ENCODE measurements around the gene FYB1.
A peak's percentile ranks its signal among the peaks of the same experiment; 100 is the strongest.

FYB1 gene

GRCh38 chr5:39118638-39119037 is 100.7 kb downstream of the FYB1 start:
- DNase-seq (ENCODE audit: low spot score) = no peak

DNA sequence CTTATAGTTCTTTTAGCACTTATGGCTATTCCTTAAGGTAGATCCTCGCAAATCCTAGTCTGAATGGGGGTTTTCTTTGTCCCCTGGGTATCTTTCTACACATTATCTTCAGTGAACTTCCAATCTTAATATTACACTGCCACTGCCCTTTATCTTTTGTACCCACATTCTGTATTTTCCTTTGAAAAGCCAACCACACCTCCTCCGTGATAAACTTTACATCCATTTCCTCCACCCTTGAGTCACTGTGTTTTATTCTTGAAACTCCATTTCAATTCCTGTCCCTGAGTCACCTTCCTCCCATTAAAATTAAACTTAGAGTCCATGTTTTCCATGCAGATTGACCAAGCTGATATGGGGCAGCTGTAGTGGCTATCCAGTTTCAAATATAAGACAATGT is 102.0 kb downstream of the FYB1 start:
- no peak for DNase-seq (ENCODE audit: low spot score)

GRCh38 chr5:39116344-39117170 is 102.8 kb downstream of the FYB1 start:
- no peak for DNase-seq (ENCODE audit: low spot score)

GRCh38 chr5:39115644-39116343 is 103.6 kb downstream of the FYB1 start:
- DNase-seq (ENCODE audit: low spot score) = no peak

DNA sequence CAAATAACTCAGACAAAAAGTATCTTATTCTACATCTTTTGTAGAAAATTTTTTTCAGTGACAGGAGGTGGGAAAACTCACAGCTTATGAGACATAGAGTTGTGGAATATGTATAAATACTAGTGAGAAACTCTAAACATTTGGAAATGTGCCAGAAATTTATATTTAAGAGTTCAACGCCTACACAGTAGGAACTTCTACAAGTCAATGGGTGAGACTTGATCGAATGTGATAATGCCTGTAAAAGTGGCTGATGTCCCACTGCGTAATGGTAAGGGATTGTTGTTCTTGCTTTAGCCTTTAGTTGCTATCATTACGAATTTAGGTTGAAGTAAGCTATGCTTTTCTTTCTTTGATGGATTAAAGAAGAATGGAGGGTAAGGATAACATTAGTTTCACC is 105.2 kb downstream of the FYB1 start:
- no peak for DNase-seq (ENCODE audit: low spot score)

- DNase-seq (ENCODE audit: low spot score) = no peak
Measured at GRCh38 chr5:39113354-39113953, 105.9 kb downstream of the FYB1 start.

- no peak for DNase-seq (ENCODE audit: low spot score)
Measured at GRCh38 chr5:39109606-39110005, 109.8 kb downstream of the FYB1 start.

GRCh38 chr5:39108987-39109386 is 110.4 kb downstream of the FYB1 start:
- no peak for DNase-seq (ENCODE audit: low spot score)

DNA sequence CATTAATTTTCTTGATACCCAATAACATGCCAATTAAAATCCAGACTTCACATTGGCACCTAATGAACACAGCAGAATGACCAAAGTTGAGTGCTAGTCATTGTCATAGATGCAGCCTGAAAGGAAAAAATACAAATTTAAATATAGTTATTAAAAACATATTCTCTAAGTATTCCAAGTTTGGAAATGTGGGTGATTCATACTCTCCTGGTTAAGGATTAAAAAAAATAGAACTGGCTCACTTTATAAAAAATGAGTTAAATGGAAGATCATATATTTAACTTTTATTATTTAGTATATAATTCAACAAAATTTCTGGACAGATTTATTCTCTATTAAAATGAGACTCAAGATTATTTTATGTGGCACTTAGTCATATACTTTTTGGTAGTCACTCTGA is 112.0 kb downstream of the FYB1 start:
- DNase-seq (ENCODE audit: low spot score) = no peak

DNA sequence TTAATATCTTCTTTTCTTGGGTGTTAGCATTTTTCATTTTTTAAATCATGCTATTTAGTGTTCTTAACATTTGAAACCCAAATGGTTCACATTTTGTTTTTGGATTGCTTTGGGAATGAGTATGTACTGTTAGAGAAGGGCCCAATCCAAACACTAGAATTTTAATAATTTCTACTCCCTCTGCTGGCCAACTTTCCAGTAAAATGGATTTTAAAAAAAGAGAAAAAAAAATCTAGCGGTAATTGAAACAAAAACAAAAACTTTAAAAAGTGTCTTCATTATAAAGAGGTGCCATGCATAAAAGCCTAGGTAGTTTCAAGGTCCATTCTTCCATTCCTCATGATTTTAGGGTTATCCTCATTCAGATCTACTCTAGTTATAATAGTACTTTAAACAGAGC is 113.0 kb downstream of the FYB1 start:
- DNase-seq (ENCODE audit: low spot score) = peak; percentile 2

DNA sequence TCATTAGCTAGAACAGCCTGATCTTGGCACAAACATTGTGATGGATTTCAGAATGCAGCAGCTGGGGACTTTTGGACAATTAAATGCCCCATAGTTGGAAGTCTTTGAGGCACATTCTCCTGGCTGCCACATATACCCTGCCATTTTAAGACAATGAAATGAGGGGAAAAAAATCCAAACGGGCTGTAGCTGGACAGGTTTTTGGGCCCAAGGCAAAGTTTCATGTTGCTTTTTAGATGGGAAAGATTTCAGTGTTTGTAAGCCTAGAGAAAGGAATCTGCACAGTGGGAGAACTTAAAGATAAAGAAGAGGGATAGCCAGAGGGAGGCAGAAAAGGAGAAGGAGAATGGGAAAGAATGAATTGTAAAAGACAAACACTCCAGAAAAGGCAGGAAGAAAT is 115.1 kb downstream of the FYB1 start:
- no peak for DNase-seq (ENCODE audit: low spot score)

GRCh38 chr5:39102684-39103155 is 116.6 kb downstream of the FYB1 start:
- no peak for DNase-seq (ENCODE audit: low spot score)

DNA sequence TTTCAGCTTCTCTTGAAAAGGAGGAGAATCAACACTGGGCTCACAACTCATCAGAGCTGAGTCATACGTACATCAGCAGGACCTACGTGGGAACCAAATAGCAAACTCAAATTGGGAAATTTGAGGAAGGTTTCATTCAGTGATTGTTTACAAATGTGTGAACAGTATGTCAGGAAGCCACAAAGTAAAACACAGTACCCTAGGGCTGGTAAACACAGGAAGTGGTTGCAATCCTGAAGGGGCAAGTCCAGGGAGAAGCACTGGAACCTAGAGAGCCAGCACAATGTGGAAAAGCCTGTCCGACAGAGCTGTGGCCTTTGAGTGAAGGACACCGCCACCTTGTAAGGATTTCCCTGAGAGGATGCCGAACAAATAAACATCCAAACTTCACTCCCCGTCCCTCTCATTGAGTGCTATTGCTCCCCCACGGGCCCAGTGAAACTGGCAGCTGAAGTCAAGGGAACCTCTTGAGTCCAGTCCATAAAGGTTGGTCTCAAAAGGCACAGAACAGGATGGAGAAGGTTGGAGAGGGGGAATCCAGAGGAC is 118.4 kb downstream of the FYB1 start:
- peak; percentile 34 for DNase-seq (ENCODE audit: low spot score)

DNA sequence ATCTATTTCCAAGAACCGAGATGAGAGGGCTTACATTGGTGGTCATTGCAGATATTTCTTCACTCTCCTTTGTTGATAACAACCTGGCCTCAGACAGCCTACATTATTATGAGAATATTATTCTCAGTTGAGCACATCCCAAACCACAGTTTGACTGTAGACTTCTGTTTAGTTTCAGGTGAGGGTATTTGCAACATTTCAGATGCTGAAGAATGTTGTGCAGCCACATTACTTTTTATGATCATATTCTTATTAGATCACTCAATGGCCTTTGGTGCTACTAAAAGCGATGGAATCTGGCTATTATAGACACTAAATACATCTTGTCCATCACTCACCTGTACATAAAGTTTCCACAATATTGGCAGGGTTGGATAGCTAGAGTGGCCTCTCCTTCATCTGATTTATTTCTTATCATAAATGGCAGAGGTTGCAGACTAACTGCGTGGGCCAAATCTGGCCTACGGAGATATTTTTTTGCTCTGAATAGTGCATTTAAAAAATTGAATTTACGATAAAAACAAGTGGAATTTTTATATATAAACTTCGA is 119.0 kb downstream of the FYB1 start:
- no peak for DNase-seq (ENCODE audit: low spot score)

DNA sequence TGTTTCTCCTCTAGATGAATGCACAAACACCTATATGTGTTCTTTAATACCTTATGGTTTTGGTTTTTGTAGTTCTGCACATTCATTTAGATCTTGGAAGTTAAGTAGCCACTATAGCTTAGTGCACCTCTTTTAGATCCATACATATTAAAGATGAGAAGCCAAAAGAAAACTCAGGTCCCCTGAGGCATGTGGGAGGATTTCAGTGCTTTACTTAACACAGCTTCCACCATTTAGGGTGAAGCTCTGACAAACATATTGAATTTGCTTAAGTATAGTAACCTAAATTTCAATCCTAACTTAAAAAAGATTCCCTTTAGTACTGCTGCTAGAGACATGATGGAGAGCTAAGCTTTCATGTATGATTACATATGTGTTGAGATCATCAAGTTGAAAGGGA is 119.5 kb downstream of the FYB1 start:
- no peak for DNase-seq (ENCODE audit: low spot score)

DNA sequence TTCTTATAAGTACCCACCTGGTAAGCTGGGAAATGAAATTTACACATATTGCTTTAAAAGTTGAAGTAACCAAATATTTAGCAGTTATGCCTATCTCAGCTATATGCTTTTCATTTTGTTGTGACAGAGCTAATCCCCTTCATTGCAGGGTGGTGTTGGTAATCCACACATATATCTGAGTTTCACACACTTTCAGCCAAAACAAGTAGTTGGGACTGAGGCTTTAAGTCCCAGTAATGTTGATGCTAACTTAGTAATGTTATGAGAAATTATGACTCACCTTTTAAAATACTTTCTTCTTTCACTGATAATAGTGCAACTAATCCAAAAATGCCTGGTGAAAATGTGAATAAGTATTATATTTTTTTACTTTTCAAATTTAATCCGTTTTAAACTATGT is 126.0 kb downstream of the FYB1 start:
- DNase-seq (ENCODE audit: low spot score) = no peak

DNA sequence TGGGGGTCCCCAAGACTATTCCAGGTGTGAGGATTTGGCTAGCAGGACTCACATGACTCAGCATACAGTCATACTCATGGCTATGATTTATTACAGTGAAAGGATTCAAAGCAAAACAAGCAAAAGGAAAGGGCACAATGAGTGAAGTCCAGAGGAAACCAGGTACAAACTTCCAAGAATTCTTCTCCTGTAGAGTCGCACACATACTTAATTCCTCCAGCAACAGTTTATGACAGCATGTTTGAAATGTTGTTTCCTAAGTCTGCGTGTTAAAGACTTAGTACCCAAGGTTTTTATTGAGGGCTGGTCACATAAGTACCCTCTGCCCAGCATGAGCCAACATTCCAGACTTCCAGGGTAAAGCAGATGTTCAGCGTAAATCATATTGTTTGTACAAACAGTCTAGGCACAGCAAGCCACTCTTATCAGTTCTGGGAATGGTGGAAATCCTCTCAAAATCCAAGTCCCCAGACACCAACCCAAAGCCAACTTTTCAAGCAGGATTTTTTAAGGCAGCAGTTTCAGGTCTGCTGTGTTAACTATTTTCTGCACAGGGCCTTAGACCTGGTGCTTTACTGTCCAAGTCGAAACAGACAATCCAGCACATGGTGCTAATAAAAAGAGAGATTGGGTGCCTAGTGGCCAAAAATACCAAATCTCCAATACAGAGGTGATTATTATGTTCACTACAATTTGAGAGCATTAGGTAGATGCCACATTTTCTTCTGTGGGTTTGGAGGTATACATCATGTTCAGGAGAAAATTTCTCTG is 126.6 kb downstream of the FYB1 start:
- no peak for DNase-seq (ENCODE audit: low spot score)

- no peak for DNase-seq (ENCODE audit: low spot score)
Measured at GRCh38 chr5:39091940-39092580, 127.3 kb downstream of the FYB1 start.

DNA sequence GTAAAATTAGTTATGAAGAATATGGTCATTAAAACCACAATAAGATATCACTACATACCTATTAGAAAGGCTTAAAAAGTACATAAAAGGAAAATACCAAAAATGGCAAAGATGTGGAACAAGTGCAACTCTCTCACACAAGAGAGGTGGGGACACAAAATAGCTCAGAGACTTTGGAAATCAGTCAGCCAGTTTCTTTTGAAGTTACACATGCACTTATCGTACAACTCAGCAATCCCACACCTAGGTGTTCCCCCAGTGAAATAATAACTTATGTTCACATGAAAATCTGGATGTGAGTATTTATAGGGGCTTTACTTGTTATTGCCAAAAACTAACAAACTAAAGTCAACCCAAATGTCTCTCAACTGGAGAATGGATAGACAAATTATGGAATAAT is 135.4 kb downstream of the FYB1 start:
- DNase-seq (ENCODE audit: low spot score) = no peak

GRCh38 chr5:39082995-39083394 is 136.4 kb downstream of the FYB1 start:
- no peak for DNase-seq (ENCODE audit: low spot score)

GRCh38 chr5:39080597-39081204 is 138.7 kb downstream of the FYB1 start:
- DNase-seq (ENCODE audit: low spot score) = peak; percentile 50

Data from SW480 (cell line).